ENCODE results near the gene KLF3. TPM values are rescaled to one million over a fixed set of nuclear protein-coding genes. Genes with fewer than 3 reads are reported as not detected.

KLF3 gene
- total RNA-seq, 1 donor from 2014 or later = 38.4 TPM

GRCh38 chr4:38743866-38744265, 79.9 kb downstream of the KLF3 start:
- peaks cover 11% of the 10 kb centered on the region for H3K9me3 Mint-ChIP-seq
- H3K4me1 Mint-ChIP-seq = peaks cover 16% of the 10 kb centered on the region
- DNase-seq (ENCODE audit: low read depth, low spot score) = no peak
- no peak for TF ChIP-seq CTCF (conservative IDR thresholded peaks at IDR 0.05)
- H3K27ac Mint-ChIP-seq (ENCODE audit: unreplicated experiment) = no peak overlapping the region
- H3K4me3 Mint-ChIP-seq = no peak overlapping the region
- H3K36me3 Mint-ChIP-seq (ENCODE audit: low read depth) = peaks cover 8% of the 10 kb centered on the region
- no peaks in the 10 kb centered on the region for H3K27me3 Mint-ChIP-seq (ENCODE audit: low read depth)

- H3K9me3 Mint-ChIP-seq = peaks cover 11% of the 10 kb centered on the region
- no peak overlapping the region for H3K4me3 Mint-ChIP-seq
- DNase-seq (ENCODE audit: low read depth, low spot score) = no peak
- peaks cover 24% of the 10 kb centered on the region for H3K4me1 Mint-ChIP-seq
- no peak overlapping the region for H3K27ac Mint-ChIP-seq (ENCODE audit: unreplicated experiment)
- H3K36me3 Mint-ChIP-seq (ENCODE audit: low read depth) = peaks cover 8% of the 10 kb centered on the region
- H3K27me3 Mint-ChIP-seq (ENCODE audit: low read depth) = no peaks in the 10 kb centered on the region
- TF ChIP-seq CTCF (conservative IDR thresholded peaks at IDR 0.05) = no peak
These were observed 81.9 kb downstream of the KLF3 start for GRCh38 chr4:38745881-38746280.

- Mint-ChIP-seq H3K4me3 (no peak overlapping the region), H3K36me3 (ENCODE audit: low read depth) (peaks cover 8% of the 10 kb centered on the region), H3K4me1 (peaks cover 28% of the 10 kb centered on the region), H3K27ac (ENCODE audit: unreplicated experiment) (no peak overlapping the region), H3K9me3 (peaks cover 11% of the 10 kb centered on the region), H3K27me3 (ENCODE audit: low read depth) (no peaks in the 10 kb centered on the region)
- TF ChIP-seq CTCF (conservative IDR thresholded peaks at IDR 0.05) = no peak
- DNase-seq (ENCODE audit: low read depth, low spot score) = no peak
These were observed 83.6 kb downstream of the KLF3 start for GRCh38 chr4:38747629-38748028.

- no peaks in the 10 kb centered on the region for H3K27me3 Mint-ChIP-seq (ENCODE audit: low read depth)
- no peak overlapping the region for H3K4me3 Mint-ChIP-seq
- H3K4me1 Mint-ChIP-seq = peaks cover 21% of the 10 kb centered on the region
- H3K27ac Mint-ChIP-seq (ENCODE audit: unreplicated experiment) = no peak overlapping the region
- no peak for TF ChIP-seq CTCF (conservative IDR thresholded peaks at IDR 0.05)
- DNase-seq (ENCODE audit: low read depth, low spot score) = no peak
- H3K36me3 Mint-ChIP-seq (ENCODE audit: low read depth) = peaks cover 8% of the 10 kb centered on the region
- H3K9me3 Mint-ChIP-seq = peaks cover 11% of the 10 kb centered on the region
These were observed 85.3 kb downstream of the KLF3 start for GRCh38 chr4:38749336-38749735.

Other genes starting within 250 kb of the KLF3 start
- gene TLR10, start 118.8 kb downstream of the KLF3 start, total RNA-seq = not detected in 2 replicates
- not detected in 2 replicates for gene TLR1, start 140.6 kb downstream of the KLF3 start, total RNA-seq
- gene TLR6, start 192.6 kb downstream of the KLF3 start, total RNA-seq = 0.11 and 0.19 TPM in 2 replicates
- gene FAM114A1, start 203.6 kb downstream of the KLF3 start, total RNA-seq = 11.3 and 13.4 TPM in 2 replicates